ENCODE results near the gene GAB3. TPM values are rescaled to one million over a fixed set of nuclear protein-coding genes. Genes with fewer than 3 reads are reported as not detected.

GAB3 gene
- total and polyA plus RNA-seq, 2 of the 4 experiments (the other 2 are of a cell fraction) = 2.2 to 3.7 TPM

DNA sequence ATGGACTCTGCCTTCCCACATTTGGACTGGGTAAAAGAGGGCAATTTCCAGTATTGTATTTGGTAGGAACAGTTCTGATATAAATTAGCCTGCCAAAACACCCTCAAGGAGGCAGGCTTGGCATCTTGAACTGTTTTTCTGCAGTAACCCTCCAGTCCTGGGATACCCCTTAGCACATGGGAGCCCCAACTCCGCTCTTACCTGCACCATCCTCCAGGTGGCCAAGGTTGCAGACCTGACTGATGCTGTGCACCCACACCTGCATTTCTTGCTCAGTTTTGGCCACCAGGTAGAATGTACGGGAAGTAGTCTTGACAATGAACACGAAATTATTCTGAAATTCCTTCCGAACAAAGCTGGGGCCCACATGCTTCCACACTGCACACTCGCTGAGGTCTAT, 35.1 kb downstream of the GAB3 start:
- no peaks in the 10 kb centered on the region for H3K36me3 ChIP-seq (ENCODE audit: control insufficient read depth, insufficient read depth, low read length)
- H3K4me3 ChIP-seq (ENCODE audit: insufficient read depth, low read depth, low read length) = no peak overlapping the region
- H2BK120ac ChIP-seq (ENCODE audit: low read depth, low read length) = no peak overlapping the region
- ChIA-PET POLR2A (ENCODE audit: unreplicated experiment) (no interaction called here), CTCF (no interaction called here)
- H3K27ac ChIP-seq (ENCODE audit: insufficient read depth, low read length) = no peak overlapping the region
- ATAC-seq (ENCODE audit: low read depth) (no peak), DNase-seq (no peak)
- H2BK5ac ChIP-seq (ENCODE audit: low read depth, low read length, poor library complexity, severe bottlenecking) = no peak overlapping the region
- H4K20me1 ChIP-seq (ENCODE audit: insufficient read depth, low read length) = peaks cover 3% of the 10 kb centered on the region; the same call in 1 of the 2 replicates
- no peak overlapping the region for H3K14ac ChIP-seq (replicated peaks; ENCODE audit: low read depth, low read length)
- no TSS peak for BruUV-seq (replicated peaks)
- H4K91ac ChIP-seq (ENCODE audit: insufficient read depth, low read depth, low read length) = no peak overlapping the region
- H2BK20ac ChIP-seq (ENCODE audit: low read depth, low read length) = no peak overlapping the region
- no peak overlapping the region for H2AK9ac ChIP-seq (replicated peaks; ENCODE audit: low read depth, low read length, poor library complexity)
- dilution Hi-C loops (cut with HindIII; ENCODE audit: low sequenced_read_pairs, unreplicated experiment) (no loop called here), intact Hi-C loops (cut with micrococcal nuclease) (loop anchor here (10.0 kb wide), 1 partner anchor 1761 kb away; no protein-coding TSS in a partner anchor), in situ Hi-C loops (cut with MboI; ENCODE audit: low sequenced_read_pairs) (no loop called here)
- no peak overlapping the region for H2BK15ac ChIP-seq (ENCODE audit: low read depth, low read length)
- no peak overlapping the region for H3K23ac ChIP-seq (ENCODE audit: low read depth, low read length)
- H3K9me1 ChIP-seq (ENCODE audit: insufficient read depth, low read length) = peaks cover 19% of the 10 kb centered on the region; the same call in 1 of the 2 replicates
- no peak overlapping the region for H3K56ac ChIP-seq (ENCODE audit: extremely low read depth, insufficient read depth, low read length)
- no peak overlapping the region for H3K18ac ChIP-seq (ENCODE audit: low read depth, low read length)
- H4K8ac ChIP-seq (ENCODE audit: low read depth in 2 of 2, low read length in 2 of 2) = no peak overlapping the region
- H3K9ac ChIP-seq (ENCODE audit: low read depth, low read length) = no peak overlapping the region
- 47% methylated on average over 2 of the region's 5 CpGs; no CpG with 5 or more reads in 1 of the 2 experiments for WGBS, 2 experiments (ENCODE audit: extremely low coverage in 2 of 2, insufficient read length in 1 of 2)
- TF ChIP-seq, protein P1, sequence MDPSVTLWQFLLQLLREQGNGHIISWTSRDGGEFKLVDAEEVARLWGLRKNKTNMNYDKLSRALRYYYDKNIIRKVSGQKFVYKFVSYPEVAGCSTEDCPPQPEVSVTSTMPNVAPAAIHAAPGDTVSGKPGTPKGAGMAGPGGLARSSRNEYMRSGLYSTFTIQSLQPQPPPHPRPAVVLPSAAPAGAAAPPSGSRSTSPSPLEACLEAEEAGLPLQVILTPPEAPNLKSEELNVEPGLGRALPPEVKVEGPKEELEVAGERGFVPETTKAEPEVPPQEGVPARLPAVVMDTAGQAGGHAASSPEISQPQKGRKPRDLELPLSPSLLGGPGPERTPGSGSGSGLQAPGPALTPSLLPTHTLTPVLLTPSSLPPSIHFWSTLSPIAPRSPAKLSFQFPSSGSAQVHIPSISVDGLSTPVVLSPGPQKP (IDR thresholded peaks at IDR 0.05; ENCODE audit: borderline replicate concordance, low read depth, low read length) = no peak
- no peak for TF ChIP-seq NFE2L2 (IDR thresholded peaks at IDR 0.05; ENCODE audit: low read depth, low read length)
- TF ChIP-seq MAZ (IDR thresholded peaks at IDR 0.05; ENCODE audit: borderline replicate concordance, low read depth, low read length) = no peak
- TF ChIP-seq CEBPB (IDR thresholded peaks at IDR 0.05; ENCODE audit: low read depth, low read length) = no peak
- TF ChIP-seq, protein P2, sequence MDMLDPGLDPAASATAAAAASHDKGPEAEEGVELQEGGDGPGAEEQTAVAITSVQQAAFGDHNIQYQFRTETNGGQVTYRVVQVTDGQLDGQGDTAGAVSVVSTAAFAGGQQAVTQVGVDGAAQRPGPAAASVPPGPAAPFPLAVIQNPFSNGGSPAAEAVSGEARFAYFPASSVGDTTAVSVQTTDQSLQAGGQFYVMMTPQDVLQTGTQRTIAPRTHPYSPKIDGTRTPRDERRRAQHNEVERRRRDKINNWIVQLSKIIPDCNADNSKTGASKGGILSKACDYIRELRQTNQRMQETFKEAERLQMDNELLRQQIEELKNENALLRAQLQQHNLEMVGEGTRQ (IDR thresholded peaks at IDR 0.05; ENCODE audit: low read depth, low read length) = no peak
- TF ChIP-seq POLR2A (IDR thresholded peaks at IDR 0.05; ENCODE audit: low read depth, low read length) = no peak
- TF ChIP-seq RAD21 (IDR thresholded peaks at IDR 0.05; ENCODE audit: low read length) = no peak
- H3K9me3 ChIP-seq (ENCODE audit: control insufficient read depth, insufficient read depth, low read length) = no peaks in the 10 kb centered on the region
- H4K5ac ChIP-seq (ENCODE audit: low read depth, low read length) = no peak overlapping the region
- no peak overlapping the region for H3K4ac ChIP-seq (ENCODE audit: low read depth, low read length)
- no peak overlapping the region for H2AK5ac ChIP-seq (ENCODE audit: low read depth, low read length)
- no peaks in the 10 kb centered on the region for H3K27me3 ChIP-seq (ENCODE audit: control insufficient read depth, insufficient read depth, low read length)
- no peaks in the 10 kb centered on the region for H3K79me1 ChIP-seq (ENCODE audit: low read depth in 1 of 2, low read length in 2 of 2)
- no peak overlapping the region for H2AFZ ChIP-seq (replicated peaks; ENCODE audit: low read length, poor library complexity)
- H3K4me1 ChIP-seq (ENCODE audit: control insufficient read depth, insufficient read depth, low read length) = peaks cover 7% of the 10 kb centered on the region; the same call in 1 of the 2 replicates
- H3K4me2 ChIP-seq (ENCODE audit: low read depth, low read length) = no peak overlapping the region
